ENCODE results near the gene SYNPO2.
"Not testable (repeated sequence)": the region's sequence is repeated elsewhere in the genome, so short reads cannot be mapped to it uniquely, and the experiment has no call there.

Gene SYNPO2

DNA sequence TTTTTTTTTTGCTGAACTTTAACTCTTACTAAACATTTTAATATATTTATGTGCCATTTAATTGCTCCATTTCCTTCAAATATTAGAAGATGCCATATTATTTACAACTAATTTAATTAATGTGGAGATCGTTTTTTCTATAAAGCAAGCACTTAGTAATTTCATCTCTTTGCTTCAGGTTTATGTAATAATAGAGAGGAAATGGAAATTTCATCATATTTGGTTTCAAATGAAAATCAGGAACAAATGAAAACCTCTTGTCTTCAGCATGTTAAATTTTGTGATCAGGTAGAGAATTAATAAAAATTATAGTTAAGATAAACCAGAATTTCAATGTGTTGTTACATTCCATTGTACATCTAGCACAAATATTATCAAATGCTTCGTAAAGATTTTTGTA is 120.1 kb downstream of the SYNPO2 start:
- DNase-seq = no peak

DNA sequence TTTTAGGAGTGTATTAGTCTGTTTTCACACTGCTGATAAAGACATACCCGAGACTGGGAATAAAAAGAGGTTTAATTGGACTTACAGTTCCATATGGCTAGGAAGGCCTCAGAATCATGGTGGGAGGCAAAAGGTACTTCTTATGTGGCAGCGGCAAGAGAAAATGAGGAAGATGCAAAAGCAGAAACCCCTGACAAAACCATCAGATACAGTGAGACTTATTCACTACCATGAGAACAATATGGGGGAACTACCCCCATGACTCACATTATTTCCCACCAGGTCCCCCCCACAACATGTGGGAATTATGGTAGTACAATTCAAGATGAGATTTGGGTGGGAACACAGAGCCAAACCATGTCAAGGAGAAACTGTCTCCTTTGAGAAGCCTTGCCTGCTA is 121.6 kb downstream of the SYNPO2 start:
- DNase-seq = not testable (repeated sequence)

- DNase-seq = no peak
Measured at GRCh38 chr4:119010909-119011606, 122.4 kb downstream of the SYNPO2 start.

DNA sequence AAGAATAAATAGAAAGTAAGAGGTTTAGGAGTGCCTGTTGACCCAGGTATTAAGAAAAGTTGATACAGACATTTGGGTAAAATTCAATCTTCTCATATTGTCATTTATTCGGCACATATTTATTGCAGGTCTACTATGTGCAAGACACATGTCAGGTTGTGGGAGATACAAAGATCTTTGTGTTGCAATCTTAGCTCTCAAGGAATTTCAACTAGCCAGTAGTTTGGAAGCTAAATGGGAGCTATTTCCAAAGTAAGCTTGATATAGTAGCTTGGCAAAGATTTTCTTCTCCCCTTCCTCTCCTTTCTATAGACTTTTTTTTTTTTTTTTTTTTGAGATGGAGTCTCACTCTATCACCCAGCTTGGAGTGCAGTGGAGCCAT is 122.9 kb downstream of the SYNPO2 start:
- DNase-seq = no peak

DNA sequence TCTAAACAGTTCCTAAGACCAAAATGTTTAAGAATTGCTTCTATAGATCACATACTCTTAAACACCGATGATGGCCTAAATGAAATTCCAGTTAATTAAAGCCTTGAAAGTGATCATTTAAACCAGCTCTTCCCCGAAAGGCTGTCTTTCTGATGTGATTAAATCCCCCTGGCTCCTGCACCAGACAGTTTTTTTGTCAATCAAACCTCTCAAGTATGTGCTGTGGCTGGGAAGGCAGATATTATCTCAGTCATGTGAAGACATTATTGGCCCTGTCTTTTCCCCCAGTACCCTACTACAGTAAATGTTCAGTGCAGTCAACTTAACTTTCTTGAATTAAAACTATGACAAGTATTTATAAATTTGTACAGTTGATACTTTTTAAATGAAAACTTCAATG is 126.0 kb downstream of the SYNPO2 start:
- DNase-seq = no peak

DNA sequence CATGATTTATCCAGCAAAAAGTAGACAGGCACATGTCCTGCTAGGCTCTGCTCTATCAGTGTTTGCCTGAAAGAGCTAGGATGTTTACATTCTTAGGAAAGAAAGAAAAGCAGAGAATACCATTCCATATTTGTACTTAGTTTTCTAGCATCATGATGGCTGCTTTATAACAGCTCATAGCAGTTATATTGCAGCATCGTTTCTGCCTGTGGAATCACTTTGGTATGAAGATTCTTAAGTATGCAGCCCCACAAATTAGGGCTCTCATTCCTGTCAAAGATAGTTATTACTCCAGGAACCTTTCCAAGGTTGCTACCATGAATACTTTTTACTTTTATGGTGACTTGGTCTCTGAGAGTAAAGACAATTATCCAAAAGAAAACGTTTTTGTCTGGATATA is 128.0 kb downstream of the SYNPO2 start:
- no peak for DNase-seq

GRCh38 chr4:119017636-119018035 is 129.0 kb downstream of the SYNPO2 start:
- DNase-seq = no peak

DNA sequence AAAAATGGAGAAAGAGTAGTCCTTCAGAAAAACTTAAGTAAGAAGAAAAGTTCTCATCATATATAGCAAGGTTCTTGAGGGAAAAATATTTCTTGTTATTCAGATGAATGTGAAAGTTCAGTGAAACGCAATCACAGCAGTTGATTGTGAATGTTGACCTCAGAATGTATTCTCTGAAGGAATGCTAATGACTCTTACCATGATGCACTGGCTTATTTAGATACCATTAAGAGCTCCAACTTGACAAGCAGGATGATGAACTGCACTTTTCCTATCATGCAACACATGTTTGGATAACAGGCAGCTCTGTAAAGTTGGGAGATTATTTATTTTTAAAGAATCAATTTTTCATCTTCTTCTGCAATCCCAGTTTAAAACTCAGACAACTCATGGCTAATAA is 131.5 kb downstream of the SYNPO2 start:
- DNase-seq = no peak

DNA sequence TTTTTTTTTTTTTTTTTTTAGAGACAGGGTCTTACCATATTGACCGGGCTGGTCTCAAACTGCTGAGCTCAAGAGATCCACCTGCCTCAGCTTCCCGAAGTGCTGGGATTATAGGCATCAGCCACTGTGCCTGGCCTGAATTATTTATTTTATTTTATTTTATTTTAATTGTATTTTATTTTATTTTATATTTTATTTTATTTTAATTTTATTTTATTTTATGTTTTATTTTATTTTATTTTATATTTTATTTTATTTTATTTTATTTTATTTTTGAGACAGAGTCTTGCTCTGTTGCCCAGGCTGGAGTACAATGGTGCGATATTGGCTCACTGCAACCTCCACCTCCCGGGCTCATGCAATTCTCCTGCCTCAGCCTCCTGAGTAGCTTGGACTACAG is 133.9 kb downstream of the SYNPO2 start:
- DNase-seq = not testable (repeated sequence)

- DNase-seq = no peak
Measured at GRCh38 chr4:119024102-119024501, 135.4 kb downstream of the SYNPO2 start.

- peak; percentile 4 for DNase-seq
Measured at GRCh38 chr4:119025420-119025819, 136.8 kb downstream of the SYNPO2 start.

DNA sequence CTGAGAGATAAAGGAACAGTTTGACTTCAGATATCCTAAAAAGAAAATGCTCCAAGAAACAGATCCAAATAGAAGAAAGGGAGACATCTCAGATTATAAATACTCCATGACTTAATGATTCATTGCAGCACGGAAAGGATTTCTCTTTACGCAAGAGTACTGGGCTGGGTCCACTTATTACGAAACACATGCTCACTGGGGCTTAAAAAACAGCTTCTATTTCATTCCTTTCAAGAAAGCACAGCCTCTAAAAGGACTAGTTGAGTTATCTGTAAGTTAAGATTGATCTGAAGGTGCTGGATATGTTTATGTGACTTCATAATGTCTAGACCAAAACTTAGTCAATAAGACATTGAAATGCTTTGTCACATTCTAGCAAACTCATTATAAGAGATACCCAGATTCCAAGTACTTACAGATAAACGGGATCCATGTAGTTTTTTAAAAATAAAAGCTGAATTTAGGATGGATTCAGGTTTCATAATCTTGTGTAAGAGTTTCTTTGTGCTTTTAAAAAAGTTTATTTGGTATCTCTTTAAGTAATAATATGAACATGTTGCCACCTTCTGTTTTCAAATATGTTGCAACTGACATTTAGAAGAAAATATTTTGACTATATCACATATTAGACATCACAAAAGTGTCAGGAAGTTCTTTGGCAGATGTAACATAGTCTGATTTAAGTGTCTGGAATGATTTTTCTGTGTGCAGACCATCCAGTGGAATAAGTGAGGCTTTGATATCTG is 137.4 kb downstream of the SYNPO2 start:
- DNase-seq = peak; percentile 5

DNA sequence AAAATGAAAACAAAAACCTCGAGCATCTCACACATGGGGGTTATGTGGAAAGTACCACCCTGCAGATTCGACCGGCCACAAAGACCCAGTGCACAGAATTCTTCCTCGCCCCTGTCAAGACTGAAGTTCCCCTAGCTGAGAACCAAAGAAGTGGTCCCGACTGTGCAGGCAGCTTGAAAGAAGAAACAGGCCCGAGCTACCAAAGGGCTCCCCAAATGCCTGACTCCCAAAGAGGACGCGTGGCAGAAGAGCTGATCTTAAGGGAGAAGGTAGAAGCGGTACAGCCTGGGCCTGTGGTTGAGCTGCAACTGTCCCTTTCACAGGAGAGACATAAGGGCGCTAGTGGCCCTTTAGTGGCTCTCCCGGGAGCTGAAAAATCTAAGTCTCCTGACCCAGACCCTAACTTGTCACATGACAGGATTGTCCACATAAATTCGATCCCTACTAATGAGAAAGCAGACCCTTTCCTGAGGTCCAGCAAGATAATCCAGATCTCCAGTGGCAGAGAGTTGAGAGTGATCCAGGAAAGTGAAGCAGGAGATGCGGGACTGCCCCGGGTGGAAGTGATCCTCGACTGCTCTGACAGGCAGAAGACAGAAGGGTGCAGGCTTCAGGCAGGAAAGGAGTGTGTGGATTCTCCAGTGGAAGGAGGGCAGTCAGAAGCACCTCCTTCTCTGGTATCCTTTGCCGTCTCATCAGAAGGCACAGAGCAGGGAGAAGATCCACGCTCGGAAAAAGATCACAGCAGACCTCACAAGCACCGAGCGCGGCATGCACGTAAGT is 138.2 kb downstream of the SYNPO2 start:
- no peak for DNase-seq

- DNase-seq = no peak
Measured at GRCh38 chr4:119027811-119028210, 139.2 kb downstream of the SYNPO2 start.

DNA sequence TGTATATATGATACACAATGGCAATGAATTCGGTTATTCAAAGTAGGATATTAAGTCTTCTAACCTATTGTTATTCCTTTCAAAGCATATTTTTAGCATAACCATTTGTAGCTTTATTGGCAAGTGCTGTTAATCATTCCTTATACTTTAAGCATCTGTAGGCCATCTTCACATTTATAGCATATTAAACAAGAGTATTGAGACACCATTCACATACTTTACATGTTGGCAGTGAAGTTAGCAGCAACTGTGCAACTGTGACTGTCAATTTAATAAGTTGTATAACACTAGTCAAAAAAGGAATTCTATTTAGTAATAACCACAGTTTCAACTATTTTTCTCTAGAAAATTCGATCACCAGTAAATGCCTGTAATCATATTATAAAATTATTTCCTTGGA is 139.6 kb downstream of the SYNPO2 start:
- DNase-seq = no peak

GRCh38 chr4:119029847-119030535 is 141.3 kb downstream of the SYNPO2 start:
- no peak for DNase-seq

DNA sequence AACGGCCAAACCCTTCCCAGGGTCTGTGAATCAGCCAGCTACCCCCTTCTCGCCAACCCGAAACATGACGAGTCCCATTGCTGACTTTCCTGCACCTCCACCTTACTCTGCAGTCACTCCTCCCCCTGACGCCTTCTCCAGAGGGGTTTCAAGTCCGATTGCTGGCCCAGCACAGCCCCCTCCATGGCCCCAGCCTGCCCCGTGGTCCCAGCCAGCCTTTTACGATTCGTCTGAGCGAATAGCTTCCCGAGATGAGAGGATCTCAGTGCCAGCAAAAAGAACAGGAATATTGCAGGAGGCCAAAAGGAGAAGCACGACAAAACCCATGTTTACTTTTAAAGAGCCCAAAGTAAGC is 141.9 kb downstream of the SYNPO2 start:
- DNase-seq = no peak

GRCh38 chr4:119031218-119031617 is 142.6 kb downstream of the SYNPO2 start:
- DNase-seq = no peak

- no peak for DNase-seq
Measured at GRCh38 chr4:119032921-119033685, 144.4 kb downstream of the SYNPO2 start.

DNA sequence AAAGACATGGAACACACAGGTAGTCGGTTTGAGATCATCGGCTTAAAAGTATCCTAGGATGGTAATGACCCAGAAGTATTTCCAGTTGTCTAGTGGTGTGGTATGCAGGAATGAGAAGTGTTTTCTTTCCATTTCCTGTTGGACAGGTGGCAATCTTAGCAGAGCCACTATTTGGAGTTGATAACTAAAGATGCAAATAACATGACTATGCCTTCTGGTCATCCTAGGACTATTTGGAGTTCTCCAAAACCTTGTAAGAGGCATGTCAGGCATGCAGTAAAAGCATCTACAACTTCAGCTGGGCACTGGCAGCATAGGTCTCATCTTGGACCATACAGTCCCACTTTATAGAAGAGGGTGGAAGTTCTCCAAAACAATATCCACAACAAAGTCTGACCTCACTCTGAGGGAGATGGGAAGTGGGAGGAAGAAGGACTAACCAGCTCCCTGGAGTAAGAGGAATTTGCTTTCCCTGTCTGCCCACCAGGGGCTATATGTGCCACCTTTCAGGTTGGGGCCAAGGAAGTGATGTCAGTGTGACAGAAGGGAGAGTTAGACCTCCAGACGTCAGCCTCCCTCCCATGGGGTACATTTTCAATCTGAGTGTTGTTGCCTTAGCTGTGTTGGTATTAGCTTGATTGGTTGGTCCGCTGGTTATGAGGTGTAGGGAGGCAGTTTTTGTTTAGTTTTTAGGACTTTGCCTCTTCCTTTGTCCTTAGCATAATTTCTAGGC is 145.8 kb downstream of the SYNPO2 start:
- DNase-seq = no peak

GRCh38 chr4:119035951-119036737 is 147.5 kb downstream of the SYNPO2 start:
- DNase-seq = no peak
